OCI-LY7 (cell line): ENCODE results near the gene IL13RA1. TPM values are rescaled to one million over a fixed set of nuclear protein-coding genes. Genes with fewer than 3 reads are reported as not detected.

Experiments
- BruUV-seq: library from RNA; stranded (reverse); fragments of 400-500 nt; replicated peaks from 2 replicates; lab custom pipeline; 2021; lab: Mats Ljungman, UMichigan
- CTCF ChIA-PET: fragments of 300-600 bp; sonication (Branson Sonifier 250); formaldehyde crosslinking; loops from one replicate; lab custom pipeline; 2022; ENCODE audit warnings: antibody characterized with exemption; ENCODE audit not compliant: unreplicated experiment; lab: Charles Lee
- POLR2A ChIA-PET: fragments of 300-600 bp; sonication (Branson Sonifier 250); formaldehyde crosslinking; loops from one replicate; lab custom pipeline; 2022; ENCODE audit warnings: antibody characterized with exemption; lab: Charles Lee
- DNase-seq: peaks from one replicate; pipeline ENCODE4 v3.0.0-alpha.2; 2015; ENCODE audit warnings: low spot score
- H2AFZ ChIP-seq: fragments of 200-600 bp; sonication (generic), shearing (Covaris generic); 2 replicates; pipeline ENCODE4 v1.6.1; 2014; ENCODE audit warnings: mild to moderate bottlenecking, antibody characterized with exemption, low read length, moderate library complexity
- H3K27ac ChIP-seq: fragments of 200-600 bp; sonication (generic); 2 replicates; pipeline ENCODE4 v1.5.1; 2014; ENCODE audit warnings: mixed run types, low read depth, mild to moderate bottlenecking, moderate library complexity, low read length, inconsistent platforms; ENCODE audit not compliant: poor library complexity, severe bottlenecking
- H3K36me3 ChIP-seq: fragments of 200-600 bp; sonication (generic); 2 replicates; pipeline ENCODE4 v1.6.1; 2014; ENCODE audit warnings: mild to moderate bottlenecking, antibody characterized with exemption, low read length, moderate library complexity, mixed read lengths; ENCODE audit not compliant: insufficient read depth
- H3K4me1 ChIP-seq: fragments of 200-600 bp; sonication (generic); 2 replicates; pipeline ENCODE4 v1.5.1; 2014; ENCODE audit warnings: mild to moderate bottlenecking, low read length; ENCODE audit not compliant: insufficient read depth, poor library complexity, severe bottlenecking
- H3K4me2 ChIP-seq: fragments of 200-600 bp; sonication (generic); 2 replicates; pipeline ENCODE4 v1.6.1; 2014; ENCODE audit warnings: mild to moderate bottlenecking, low read length
- H3K4me3 ChIP-seq: fragments of 200-600 bp; sonication (generic); 2 replicates; pipeline ENCODE4 v1.5.1; 2014; ENCODE audit warnings: mild to moderate bottlenecking, low read depth, low read length; ENCODE audit not compliant: poor library complexity, severe bottlenecking
- H3K79me2 ChIP-seq: fragments of 200-600 bp; sonication (generic); 2 replicates; pipeline ENCODE4 v1.6.1; 2016; ENCODE audit warnings: low read depth, mild to moderate bottlenecking, low read length, moderate library complexity, mixed read lengths; ENCODE audit not compliant: insufficient read depth
- H3K9me2 ChIP-seq: fragments of 200-600 bp; sonication (generic); 2 replicates; pipeline ENCODE4 v1.6.1; 2016; ENCODE audit warnings: mild to moderate bottlenecking, low read length, mixed read lengths; ENCODE audit not compliant: insufficient read depth
- H3K9me3 ChIP-seq: fragments of 200-600 bp; sonication (generic); 2 replicates; pipeline ENCODE4 v1.6.1; 2014; ENCODE audit warnings: mild to moderate bottlenecking, mixed run types, low read length, mixed read lengths
- H4K20me1 ChIP-seq: fragments of 200-600 bp; sonication (generic); 2 replicates; pipeline ENCODE4 v1.6.1; 2014; ENCODE audit warnings: mild to moderate bottlenecking, antibody characterized with exemption, low read length, moderate library complexity, mixed read lengths; ENCODE audit not compliant: insufficient read depth
- EZH2phosphoT487 ChIP-seq: fragments of 200-600 bp; sonication (generic); IDR thresholded peaks from 2 replicates; pipeline ENCODE4 v1.6.1; 2018; ENCODE audit warnings: low read depth, borderline replicate concordance, mild to moderate bottlenecking, mixed run types, antibody characterized with exemption, low read length, moderate library complexity, mixed read lengths
- intact Hi-C: fragments of 100-400 bp; cut with micrococcal nuclease; formaldehyde crosslinking; loops from one replicate; pipeline ENCODE4 v1.10.0; 2022; ENCODE audit not compliant: unreplicated experiment
- total RNA-seq, 2 experiments: library from RNA; depleted of rRNA in 1 of 2; stranded (reverse); fragments of >200 nt in 1 of 2; shearing (Covaris generic) in 1 of 2; gene quantifications; 2 replicates each; pipeline ENCODE4 v1.2.3, GENCODE V29; 2014 to 2022
- TF ChIP-seq, protein P1 (sequence below): fragments of 200-600 bp; sonication (generic); conservative IDR thresholded peaks from 2 replicates; pipeline ENCODE4 v1.5.1; 2014; ENCODE audit warnings: mild to moderate bottlenecking, antibody characterized with exemption, low read length, moderate library complexity, mixed read lengths

IL13RA1 gene
- total RNA-seq, 2 experiments from 2014 or later, result not detected

DNA sequence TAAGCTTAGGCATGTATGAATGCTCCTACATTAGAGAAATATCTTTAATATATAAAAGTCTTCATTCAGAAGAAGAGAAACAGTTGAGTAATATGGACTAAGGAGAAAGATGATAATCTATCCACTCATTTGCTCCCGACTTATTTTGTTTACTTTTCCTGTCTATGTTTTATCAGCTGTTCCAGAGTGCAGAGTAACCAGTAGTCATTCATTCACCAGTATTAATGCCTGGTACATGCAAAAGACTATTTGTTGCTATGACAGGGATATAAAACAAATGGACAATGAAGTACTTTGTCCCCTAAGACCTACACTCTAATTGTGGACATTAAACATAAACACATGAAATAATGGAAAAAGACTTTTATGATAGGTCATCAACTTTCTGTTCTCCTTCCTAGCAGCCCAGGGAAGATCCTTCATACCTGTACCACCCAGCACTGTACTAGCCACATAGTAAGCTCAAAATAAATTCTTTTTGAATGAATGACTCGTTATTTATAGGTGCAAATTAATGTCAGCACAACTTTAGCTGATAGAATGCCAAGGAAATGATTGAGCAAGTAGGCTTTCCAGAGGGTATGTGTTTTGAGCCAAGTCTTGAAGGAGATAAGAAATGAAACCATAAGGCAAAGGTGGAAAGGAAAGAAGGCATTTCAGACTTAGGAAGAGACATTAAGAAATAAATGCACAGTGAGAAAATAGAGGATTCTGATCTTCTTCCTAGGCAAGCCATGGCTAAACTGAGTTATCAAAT, 45.0 kb upstream of the IL13RA1 start:
- Histone ChIP-seq H4K20me1 (no peaks in the 10 kb centered on the region), H2AFZ (no peak overlapping the region), H3K4me2 (no peak overlapping the region), H3K9me3 (no peaks in the 10 kb centered on the region), H3K36me3 (peaks cover 32% of the 10 kb centered on the region), H3K4me1 (no peaks in the 10 kb centered on the region), H3K9me2 (no peaks in the 10 kb centered on the region), H3K27ac (no peak overlapping the region), H3K4me3 (no peak overlapping the region), H3K79me2 (no peaks in the 10 kb centered on the region)
- CTCF ChIA-PET, result no interaction called here
- no peak for DNase-seq
- TF ChIP-seq, protein P1, sequence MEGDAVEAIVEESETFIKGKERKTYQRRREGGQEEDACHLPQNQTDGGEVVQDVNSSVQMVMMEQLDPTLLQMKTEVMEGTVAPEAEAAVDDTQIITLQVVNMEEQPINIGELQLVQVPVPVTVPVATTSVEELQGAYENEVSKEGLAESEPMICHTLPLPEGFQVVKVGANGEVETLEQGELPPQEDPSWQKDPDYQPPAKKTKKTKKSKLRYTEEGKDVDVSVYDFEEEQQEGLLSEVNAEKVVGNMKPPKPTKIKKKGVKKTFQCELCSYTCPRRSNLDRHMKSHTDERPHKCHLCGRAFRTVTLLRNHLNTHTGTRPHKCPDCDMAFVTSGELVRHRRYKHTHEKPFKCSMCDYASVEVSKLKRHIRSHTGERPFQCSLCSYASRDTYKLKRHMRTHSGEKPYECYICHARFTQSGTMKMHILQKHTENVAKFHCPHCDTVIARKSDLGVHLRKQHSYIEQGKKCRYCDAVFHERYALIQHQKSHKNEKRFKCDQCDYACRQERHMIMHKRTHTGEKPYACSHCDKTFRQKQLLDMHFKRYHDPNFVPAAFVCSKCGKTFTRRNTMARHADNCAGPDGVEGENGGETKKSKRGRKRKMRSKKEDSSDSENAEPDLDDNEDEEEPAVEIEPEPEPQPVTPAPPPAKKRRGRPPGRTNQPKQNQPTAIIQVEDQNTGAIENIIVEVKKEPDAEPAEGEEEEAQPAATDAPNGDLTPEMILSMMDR, result no peak
- POLR2A ChIA-PET, result no interaction called here
- BruUV-seq, result no TSS peak
- intact Hi-C loops, result no loop called here

DNA sequence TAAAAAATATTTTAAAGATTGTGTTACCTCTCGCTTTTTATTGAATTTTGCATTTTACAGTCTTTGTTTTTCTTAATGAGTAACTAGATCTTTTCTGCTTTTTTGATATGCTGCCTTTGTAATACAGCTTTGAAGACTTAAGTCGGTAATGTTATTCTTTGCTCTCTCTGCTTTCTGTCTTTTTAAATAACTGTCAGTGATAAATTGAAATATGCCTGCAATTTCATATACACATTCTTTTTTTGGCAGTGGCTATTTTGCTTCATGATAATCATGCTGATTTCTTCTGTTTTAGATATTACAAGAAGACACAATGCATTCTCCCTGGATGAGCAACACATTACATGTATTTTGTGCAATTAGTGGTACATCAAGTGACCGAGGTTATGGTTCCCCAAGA, 42.0 kb upstream of the IL13RA1 start:
- no peak for DNase-seq
- intact Hi-C loops, result no loop called here
- POLR2A ChIA-PET, result no interaction called here
- Histone ChIP-seq H3K9me2 (no peaks in the 10 kb centered on the region), H3K4me1 (no peaks in the 10 kb centered on the region), H3K36me3 (peaks cover 32% of the 10 kb centered on the region), H2AFZ (no peak overlapping the region), H3K9me3 (no peaks in the 10 kb centered on the region), H3K4me2 (no peak overlapping the region), H3K79me2 (no peaks in the 10 kb centered on the region), H3K27ac (no peak overlapping the region), H3K4me3 (no peak overlapping the region), H4K20me1 (no peaks in the 10 kb centered on the region)
- TF ChIP-seq, protein P1, result no peak
- TF ChIP-seq EZH2phosphoT487, result no peak
- BruUV-seq, result no TSS peak
- CTCF ChIA-PET, result no interaction called here

DNA sequence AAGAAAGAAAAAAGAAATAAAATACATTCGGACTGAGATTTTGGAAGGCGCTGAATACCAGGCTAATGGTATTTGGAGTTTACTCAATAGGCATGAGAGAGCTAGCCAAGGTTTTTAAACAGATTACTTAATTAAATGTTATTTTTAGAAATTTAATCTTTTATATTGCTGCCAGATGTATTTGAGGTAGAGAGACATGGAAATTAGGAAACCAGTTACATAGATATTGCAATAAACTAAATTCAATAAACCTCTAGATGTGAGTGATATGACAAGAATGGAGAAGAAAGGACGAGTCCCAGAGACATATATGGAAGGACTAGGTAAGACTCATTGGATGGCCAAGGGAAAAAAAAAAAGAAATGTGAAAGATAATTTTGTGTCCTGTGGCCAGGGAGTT, 38.5 kb upstream of the IL13RA1 start:
- Histone ChIP-seq H3K79me2 (no peaks in the 10 kb centered on the region), H3K4me3 (no peak overlapping the region), H2AFZ (no peak overlapping the region), H3K9me2 (no peaks in the 10 kb centered on the region), H3K36me3 (peaks cover 9% of the 10 kb centered on the region), H4K20me1 (no peaks in the 10 kb centered on the region), H3K27ac (no peak overlapping the region), H3K4me1 (no peaks in the 10 kb centered on the region), H3K9me3 (no peaks in the 10 kb centered on the region), H3K4me2 (no peak overlapping the region)
- ChIA-PET CTCF (no interaction called here), POLR2A (interaction anchor here (0.6 to 0.7 kb wide), 2 partner anchors 88 to 696 kb away, joined by 3 read pairs; no protein-coding TSS in a partner anchor)
- BruUV-seq, result no TSS peak
- no peak for TF ChIP-seq EZH2phosphoT487
- TF ChIP-seq, protein P1, result no peak
- intact Hi-C loops, result no loop called here
- DNase-seq, result no peak
